Activated CD4-positive, alpha-beta memory T cell treated with anti-CD3 and anti-CD28 coated beads, Interleukin-2, amount 10 ng/mL, durations not matched to agents 7 days and 5 days (primary cell): Measurements from ENCODE around the gene QSOX2. TPM values are rescaled to one million over a fixed set of nuclear protein-coding genes. Genes with fewer than 3 reads are reported as not detected.
A peak's percentile ranks its signal among the peaks of the same experiment; 100 is the strongest.

ENCODE experiments used
- CTCF ChIA-PET: fragments of 350-600 bp; sonication (Branson Sonifier 250); formaldehyde crosslinking; loops from one replicate; lab custom pipeline; 2021; ENCODE audit warnings: antibody characterized with exemption, inconsistent platforms; lab: Charles Lee
- POLR2A ChIA-PET: fragments of 350-600 bp; sonication (Branson Sonifier 250); formaldehyde crosslinking; loops from one replicate; lab custom pipeline; 2021; ENCODE audit warnings: antibody characterized with exemption; lab: Charles Lee
- DNase-seq: peaks from one replicate; pipeline ENCODE4 v3.0.0-alpha.2; 2020
- H3K27ac Mint-ChIP-seq: one replicate; pipeline ENCODE4 v1.8.0; 2021; ENCODE audit warnings: mild to moderate bottlenecking, mixed read lengths
- H3K27me3 Mint-ChIP-seq: one replicate; pipeline ENCODE4 v1.8.0; 2021; ENCODE audit warnings: mixed read lengths
- H3K36me3 Mint-ChIP-seq: one replicate; pipeline ENCODE4 v1.8.0; 2021; ENCODE audit warnings: low read depth, mixed read lengths
- H3K4me1 Mint-ChIP-seq: one replicate; pipeline ENCODE4 v1.8.0; 2021; ENCODE audit warnings: mixed read lengths
- H3K4me3 Mint-ChIP-seq: one replicate; pipeline ENCODE4 v1.8.0; 2021; ENCODE audit warnings: mild to moderate bottlenecking, mixed read lengths
- H3K9me3 Mint-ChIP-seq: one replicate; pipeline ENCODE4 v1.8.0; 2021; ENCODE audit warnings: mixed read lengths
- total RNA-seq, 2 experiments: library from RNA; stranded (reverse); gene quantifications; one replicate each; pipeline ENCODE4 v1.2.3, GENCODE V29; 2021

The QSOX2 gene
- total RNA-seq, 2 experiments from 2014 or later, result 12.4 to 13.4 TPM

GRCh38 chr9:136248951-136249876 is 3.6 kb upstream of the QSOX2 start:
- Mint-ChIP-seq H3K9me3 (no peaks in the 10 kb centered on the region), H3K4me3 (no peak overlapping the region), H3K27me3 (peaks cover 4% of the 10 kb centered on the region), H3K36me3 (no peaks in the 10 kb centered on the region), H3K4me1 (peaks cover 13% of the 10 kb centered on the region), H3K27ac (no peak overlapping the region)
- ChIA-PET POLR2A (interaction anchor here (1.3 kb wide), 1 partner anchor 18 kb away, joined by 5 read pairs; no protein-coding TSS in a partner anchor), CTCF (no interaction called here)
- DNase-seq, result no peak

- DNase-seq, result no peak
- Mint-ChIP-seq H3K36me3 (no peaks in the 10 kb centered on the region), H3K27ac (no peak overlapping the region), H3K4me3 (no peak overlapping the region), H3K4me1 (peaks cover 24% of the 10 kb centered on the region), H3K9me3 (no peaks in the 10 kb centered on the region), H3K27me3 (peaks cover 4% of the 10 kb centered on the region)
- ChIA-PET CTCF (no interaction called here), POLR2A (no interaction called here)
Measured at GRCh38 chr9:136247947-136248637, 2.5 kb upstream of the QSOX2 start.

GRCh38 chr9:136247551-136247916 is 1.9 kb upstream of the QSOX2 start:
- ChIA-PET CTCF (no interaction called here), POLR2A (no interaction called here)
- Mint-ChIP-seq H3K27me3 (peaks cover 4% of the 10 kb centered on the region), H3K27ac (no peak overlapping the region), H3K36me3 (no peaks in the 10 kb centered on the region), H3K4me3 (no peak overlapping the region), H3K4me1 (peaks cover 28% of the 10 kb centered on the region), H3K9me3 (no peaks in the 10 kb centered on the region)
- DNase-seq, result no peak

- DNase-seq, result no peak
- H3K27ac Mint-ChIP-seq, result no peak overlapping the region
- H3K27me3 Mint-ChIP-seq, result peaks cover 4% of the 10 kb centered on the region
- POLR2A ChIA-PET, result no interaction called here
- H3K4me3 Mint-ChIP-seq, result no peak overlapping the region
- CTCF ChIA-PET, result no interaction called here
- no peaks in the 10 kb centered on the region for H3K9me3 Mint-ChIP-seq
- peaks cover 28% of the 10 kb centered on the region for H3K4me1 Mint-ChIP-seq
- no peaks in the 10 kb centered on the region for H3K36me3 Mint-ChIP-seq
Measured at GRCh38 chr9:136246849-136247550, 1.4 kb upstream of the QSOX2 start.

- H3K9me3 Mint-ChIP-seq, result no peaks in the 10 kb centered on the region
- no peaks in the 10 kb centered on the region for H3K36me3 Mint-ChIP-seq
- peak overlapping the region; percentile 84 for H3K27ac Mint-ChIP-seq
- H3K4me3 Mint-ChIP-seq, result peak overlapping the region; percentile 91
- H3K27me3 Mint-ChIP-seq, result peaks cover 4% of the 10 kb centered on the region
- ChIA-PET POLR2A (interaction anchor here (1.3 to 2.9 kb wide), 2 partner anchors 9 to 22 kb away, joined by 5 to 11 read pairs; no protein-coding TSS in a partner anchor), CTCF (no interaction called here)
- no peak for DNase-seq
- H3K4me1 Mint-ChIP-seq, result peaks cover 31% of the 10 kb centered on the region
Measured at GRCh38 chr9:136244969-136245218, 718 bp downstream of the QSOX2 start.

- peaks cover 31% of the 10 kb centered on the region for H3K4me1 Mint-ChIP-seq
- H3K27ac Mint-ChIP-seq, result peak overlapping the region; percentile 84
- H3K27me3 Mint-ChIP-seq, result peaks cover 4% of the 10 kb centered on the region
- H3K36me3 Mint-ChIP-seq, result no peaks in the 10 kb centered on the region
- ChIA-PET POLR2A (interaction anchor here (1.3 to 2.9 kb wide), 3 partner anchors 10 to 127 kb away, joined by 3 to 11 read pairs (median 5); no protein-coding TSS in a partner anchor), CTCF (interaction anchor here (0.7 kb wide), 1 partner anchor 842 kb away, joined by 3 read pairs; the partner anchor contains the start of gene MAN1B1)
- no peaks in the 10 kb centered on the region for H3K9me3 Mint-ChIP-seq
- H3K4me3 Mint-ChIP-seq, result peak overlapping the region; percentile 91
- peak; percentile 57 for DNase-seq
Measured at GRCh38 chr9:136244122-136244968, 1.3 kb downstream of the QSOX2 start.

GRCh38 chr9:136243631-136244030 is 2.0 kb downstream of the QSOX2 start:
- H3K27ac Mint-ChIP-seq, result peak overlapping the region; percentile 84
- no peaks in the 10 kb centered on the region for H3K36me3 Mint-ChIP-seq
- peaks cover 4% of the 10 kb centered on the region for H3K27me3 Mint-ChIP-seq
- H3K9me3 Mint-ChIP-seq, result no peaks in the 10 kb centered on the region
- peaks cover 31% of the 10 kb centered on the region for H3K4me1 Mint-ChIP-seq
- H3K4me3 Mint-ChIP-seq, result peak overlapping the region; percentile 91
- ChIA-PET POLR2A (interaction anchor here (1.5 to 2.9 kb wide), 2 partner anchors 24 to 126 kb away, joined by 3 to 11 read pairs; no protein-coding TSS in a partner anchor), CTCF (interaction anchor here (0.7 to 1.6 kb wide), 2 partner anchors 78 to 843 kb away, joined by 3 read pairs; partner anchors contain the start of gene MAN1B1)
- no peak for DNase-seq

GRCh38 chr9:136242918-136243525 is 2.6 kb downstream of the QSOX2 start:
- ChIA-PET POLR2A (interaction anchor here (1.5 to 2.9 kb wide), 2 partner anchors 24 to 125 kb away, joined by 3 to 11 read pairs; no protein-coding TSS in a partner anchor), CTCF (interaction anchor here (0.8 to 1.6 kb wide), 4 partner anchors 9 to 77 kb away, joined by 3 to 5 read pairs (median 4); no protein-coding TSS in a partner anchor)
- Mint-ChIP-seq H3K4me3 (no peak overlapping the region), H3K36me3 (no peaks in the 10 kb centered on the region), H3K27me3 (peaks cover 4% of the 10 kb centered on the region), H3K9me3 (no peaks in the 10 kb centered on the region), H3K27ac (peak overlapping the region; percentile 84), H3K4me1 (peaks cover 32% of the 10 kb centered on the region)
- DNase-seq, result no peak

GRCh38 chr9:136242248-136242647 is 3.4 kb downstream of the QSOX2 start:
- H3K36me3 Mint-ChIP-seq, result no peaks in the 10 kb centered on the region
- H3K4me3 Mint-ChIP-seq, result no peak overlapping the region
- H3K27me3 Mint-ChIP-seq, result peaks cover 4% of the 10 kb centered on the region
- POLR2A ChIA-PET, result no interaction called here
- H3K4me1 Mint-ChIP-seq, result peaks cover 32% of the 10 kb centered on the region
- no peak overlapping the region for H3K27ac Mint-ChIP-seq
- DNase-seq, result no peak
- H3K9me3 Mint-ChIP-seq, result no peaks in the 10 kb centered on the region
- CTCF ChIA-PET, result interaction anchor here (1.2 to 1.6 kb wide), 3 partner anchors 8 to 76 kb away, joined by 3 to 4 read pairs (median 3); no protein-coding TSS in a partner anchor

- no peaks in the 10 kb centered on the region for H3K27me3 Mint-ChIP-seq
- POLR2A ChIA-PET, result no interaction called here
- DNase-seq, result no peak
- peaks cover 32% of the 10 kb centered on the region for H3K4me1 Mint-ChIP-seq
- H3K27ac Mint-ChIP-seq, result no peak overlapping the region
- no peaks in the 10 kb centered on the region for H3K9me3 Mint-ChIP-seq
- no peak overlapping the region for H3K4me3 Mint-ChIP-seq
- no peaks in the 10 kb centered on the region for H3K36me3 Mint-ChIP-seq
- CTCF ChIA-PET, result interaction anchor here (1.2 to 1.3 kb wide), 2 partner anchors 8 to 17 kb away, joined by 3 to 4 read pairs; no protein-coding TSS in a partner anchor
Measured at GRCh38 chr9:136241542-136241941, 4.1 kb downstream of the QSOX2 start.

GRCh38 chr9:136240941-136241340 is 4.7 kb downstream of the QSOX2 start:
- H3K36me3 Mint-ChIP-seq, result no peaks in the 10 kb centered on the region
- H3K27ac Mint-ChIP-seq, result no peak overlapping the region
- POLR2A ChIA-PET, result no interaction called here
- DNase-seq, result no peak
- no peaks in the 10 kb centered on the region for H3K27me3 Mint-ChIP-seq
- H3K9me3 Mint-ChIP-seq, result no peaks in the 10 kb centered on the region
- CTCF ChIA-PET, result no interaction called here
- H3K4me3 Mint-ChIP-seq, result no peak overlapping the region
- peaks cover 30% of the 10 kb centered on the region for H3K4me1 Mint-ChIP-seq
